Activated CD8-positive, alpha-beta memory T cell treated with anti-CD3 and anti-CD28 coated beads, Interleukin-2, amount 50 U/mL, for 48 hours (primary cell): ENCODE measurements around the gene CPXM2.

Experiments
- DNase-seq: peaks from one replicate; pipeline ENCODE4 v3.0.0-alpha.2; 2020

Gene CPXM2

DNA sequence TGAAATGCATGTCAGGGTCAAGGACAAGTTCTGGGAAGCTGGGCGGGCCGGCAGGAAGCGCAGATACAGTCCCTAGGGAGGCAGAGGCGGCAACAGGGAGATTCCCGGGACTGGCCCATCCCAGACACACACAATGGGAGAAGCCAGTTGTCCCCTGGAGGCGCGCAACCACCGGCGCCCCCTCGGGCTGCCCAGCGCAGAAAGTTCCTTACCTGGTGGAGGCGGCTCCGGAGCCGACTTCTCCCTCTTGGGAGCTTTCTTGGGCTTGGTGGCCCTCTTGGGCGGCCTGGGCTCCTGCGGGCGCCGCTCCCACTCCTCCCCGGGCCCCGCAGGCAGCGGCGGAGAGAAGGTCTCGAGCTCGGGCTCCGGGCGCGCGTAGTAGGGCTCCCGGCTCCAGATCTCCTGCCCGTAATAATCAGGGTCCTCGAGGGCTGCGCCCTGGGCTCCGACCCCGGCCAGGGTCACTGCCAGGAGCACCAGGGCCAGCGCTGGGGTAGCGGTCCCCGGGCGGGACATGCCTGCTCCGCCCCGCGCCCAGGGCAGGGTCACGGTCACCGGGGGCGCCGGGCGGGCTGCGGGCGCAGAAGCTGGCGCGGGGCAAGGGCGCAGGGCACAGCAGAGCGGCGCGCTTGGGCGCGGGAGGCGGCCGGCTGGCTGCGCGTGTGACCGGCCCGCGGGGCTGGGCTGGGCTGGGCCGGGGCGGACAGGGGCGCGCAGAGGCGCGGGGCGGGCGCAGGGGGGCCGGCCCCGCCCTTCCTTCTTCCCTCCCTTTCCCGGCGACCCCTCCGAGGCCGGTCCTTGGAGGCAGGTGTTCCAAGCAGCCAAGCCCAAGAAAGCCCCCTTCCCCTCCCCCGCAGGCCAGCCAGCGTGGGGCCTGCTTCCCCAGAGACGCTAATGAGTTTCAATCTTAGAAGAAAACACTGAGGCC is at the start of gene CPXM2:
CPXM2 (minus strand) TSS at position 664 of the 928 bp plus-strand sequence; CDS start at position 516, 148 bp downstream.
- DNase-seq = no peak

GRCh38 chr10:123939591-123939990 is 48.0 kb upstream of the CPXM2 start:
- DNase-seq = no peak

DNA sequence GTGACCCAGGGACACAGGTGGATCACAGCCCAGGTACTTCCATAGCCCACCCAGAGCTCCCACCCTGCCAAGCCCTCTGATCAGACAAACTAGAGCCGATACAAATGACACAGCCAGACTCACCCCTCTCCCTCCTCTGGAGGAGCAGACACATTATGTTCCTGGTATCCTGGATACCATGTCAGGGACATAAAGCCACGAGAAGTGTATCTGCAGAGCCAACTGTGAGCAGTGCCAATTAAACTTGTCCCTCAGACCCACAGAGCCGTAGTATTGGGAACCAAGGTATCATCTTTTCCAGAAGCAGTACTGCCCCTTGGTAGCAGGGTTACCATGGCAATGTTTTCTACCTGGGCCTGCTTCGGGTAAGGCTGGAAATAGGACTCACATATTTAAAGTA is 47.3 kb upstream of the CPXM2 start:
- no peak for DNase-seq

- DNase-seq = no peak
Measured at GRCh38 chr10:123936426-123936825, 44.8 kb upstream of the CPXM2 start.

DNA sequence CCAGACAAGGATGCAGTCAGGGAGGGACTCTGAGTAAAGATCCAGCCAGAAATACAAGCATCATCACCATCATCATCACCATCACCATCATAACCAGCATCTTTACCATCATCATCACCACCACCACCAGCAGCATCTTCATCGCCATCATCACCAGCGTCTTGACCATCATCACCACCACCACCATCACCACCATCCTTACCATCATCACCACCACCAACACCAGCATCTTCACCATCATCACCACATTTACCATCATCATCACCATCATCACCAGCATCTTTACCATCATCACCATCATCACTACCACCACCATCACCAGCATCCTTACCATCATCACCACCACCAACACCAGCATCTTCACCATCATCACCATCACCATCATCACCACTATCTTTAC is 44.1 kb upstream of the CPXM2 start:
- DNase-seq = no peak

DNA sequence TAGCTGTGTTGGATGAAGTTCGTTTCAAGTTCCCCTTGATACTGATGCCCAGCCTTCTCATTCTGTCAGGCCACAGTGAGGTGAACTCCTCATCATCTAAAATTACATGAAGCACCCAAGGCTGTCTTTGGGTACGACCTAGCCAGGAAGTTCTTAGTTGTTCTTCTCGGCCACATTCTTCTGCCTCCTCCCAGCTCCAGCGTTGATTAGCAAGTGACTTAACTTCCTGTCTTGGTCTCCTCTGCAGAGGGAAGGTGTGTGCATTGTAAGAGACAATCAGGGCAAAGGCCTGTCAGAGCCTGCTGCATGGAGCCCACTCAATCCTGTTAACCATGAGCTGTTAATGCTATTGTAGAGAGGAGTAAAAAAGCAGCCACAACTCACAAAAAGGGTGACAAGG is 43.2 kb upstream of the CPXM2 start:
- no peak for DNase-seq

DNA sequence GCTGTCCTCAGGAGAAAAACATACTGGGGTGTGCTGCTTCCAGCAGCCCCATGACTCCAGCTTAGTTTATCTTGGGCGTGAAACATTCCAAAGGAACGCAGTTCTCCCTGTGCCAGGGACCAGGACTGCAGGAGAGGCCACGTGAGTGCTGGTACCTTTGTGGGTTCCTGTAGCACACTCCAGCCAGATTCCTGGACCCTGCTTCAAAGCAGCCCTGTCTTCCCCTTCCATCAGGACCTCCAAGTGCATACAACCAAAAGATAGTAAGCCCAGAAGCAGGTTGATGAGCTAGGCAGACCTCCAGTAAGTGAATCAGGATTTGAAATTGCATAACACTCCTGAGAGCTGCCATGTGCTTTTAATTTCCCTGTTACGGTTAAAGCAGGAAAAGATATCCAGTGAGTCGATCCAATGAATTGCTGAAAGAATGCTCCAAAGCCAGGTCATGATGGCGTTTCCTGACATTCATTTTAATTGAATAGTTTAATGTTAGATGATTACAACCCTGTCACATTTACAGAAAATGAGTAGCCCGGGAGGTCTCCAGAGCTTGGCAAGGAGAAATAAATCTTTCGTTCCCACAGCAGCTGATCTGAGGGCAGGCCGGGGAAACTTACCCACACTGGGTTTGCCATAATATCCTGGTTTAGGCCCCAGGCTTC is 38.9 kb upstream of the CPXM2 start:
- no peak for DNase-seq

DNA sequence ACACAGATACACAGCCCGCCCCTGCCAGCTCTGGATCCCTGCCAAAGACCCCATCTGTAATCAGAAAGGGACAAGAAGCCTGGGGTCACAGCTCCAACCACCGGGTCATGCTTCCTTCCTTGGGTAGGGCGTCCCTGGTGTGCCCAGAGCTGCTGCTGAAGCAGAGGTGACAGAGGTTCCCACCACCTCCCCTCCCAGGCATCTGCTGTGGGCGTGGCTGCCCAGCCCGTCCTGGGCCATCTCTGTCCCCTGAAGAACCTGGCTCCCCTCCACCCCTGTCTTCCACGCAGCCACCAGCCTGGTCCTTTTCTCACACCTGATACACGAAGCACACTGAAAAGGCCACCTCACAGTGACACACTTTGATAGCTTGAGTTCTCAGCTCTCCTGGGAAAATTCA is 38.2 kb upstream of the CPXM2 start:
- no peak for DNase-seq

DNA sequence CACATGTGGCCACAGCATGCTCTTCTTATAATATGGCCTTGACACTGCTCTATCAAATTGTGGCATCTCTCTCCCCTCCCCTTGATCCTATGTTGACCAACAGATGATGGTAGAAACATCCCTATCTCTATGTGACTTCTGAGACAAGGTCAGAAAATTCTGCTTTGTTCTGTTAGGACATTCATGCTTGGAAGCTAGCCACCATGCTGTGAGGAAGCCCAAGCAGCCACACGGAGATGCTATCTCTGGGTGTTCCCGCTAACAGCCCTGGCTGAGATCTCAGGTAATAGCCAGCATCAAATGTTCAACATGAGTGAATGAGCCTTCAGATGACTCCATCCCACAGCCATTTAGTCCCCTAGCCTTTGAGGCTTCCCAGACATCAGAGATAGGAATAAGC is 36.8 kb upstream of the CPXM2 start:
- DNase-seq = no peak

- no peak for DNase-seq
Measured at GRCh38 chr10:123926401-123927264, 35.0 kb upstream of the CPXM2 start.

DNA sequence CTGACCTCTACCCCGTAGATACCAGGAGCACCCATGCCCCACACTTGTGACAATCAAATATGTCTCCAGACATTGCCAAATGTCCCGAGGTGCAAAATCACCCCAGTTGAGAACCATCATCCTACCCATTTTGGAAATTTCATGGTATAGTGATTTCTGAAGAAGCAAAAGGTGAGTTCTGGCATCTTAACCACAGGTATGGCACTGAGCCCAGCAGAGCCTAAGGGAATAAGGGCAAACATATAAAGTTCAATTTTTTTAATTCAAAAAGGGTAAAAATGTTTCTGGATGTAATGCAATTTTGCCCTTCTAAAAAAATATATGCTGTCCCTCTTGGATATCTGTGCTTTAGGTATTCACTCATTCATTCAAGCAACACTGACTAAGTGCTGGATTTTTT is 30.5 kb upstream of the CPXM2 start:
- DNase-seq = no peak

DNA sequence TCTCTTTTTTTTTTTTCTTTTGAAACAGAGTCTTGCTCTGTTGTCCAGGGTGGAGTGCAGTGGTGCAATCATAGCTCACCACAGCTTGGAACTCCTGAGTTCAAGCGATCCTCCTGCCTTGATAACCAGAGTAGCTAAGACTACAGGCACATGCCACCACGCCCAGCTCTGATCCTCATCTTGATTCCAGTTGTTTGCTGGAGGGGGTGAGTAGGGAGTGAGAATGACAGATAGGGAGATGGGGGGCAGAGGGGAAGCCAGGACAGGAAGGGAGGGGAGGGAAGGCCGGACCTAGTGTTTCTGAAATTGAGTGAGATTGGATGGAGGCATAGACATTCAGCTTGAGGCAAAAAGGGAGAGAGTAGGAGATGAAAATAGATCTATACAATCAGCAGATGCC is 25.2 kb upstream of the CPXM2 start:
- DNase-seq = no peak

- no peak for DNase-seq
Measured at GRCh38 chr10:123913688-123914268, 22.2 kb upstream of the CPXM2 start.

GRCh38 chr10:123912871-123913270 is 21.3 kb upstream of the CPXM2 start:
- DNase-seq = no peak

DNA sequence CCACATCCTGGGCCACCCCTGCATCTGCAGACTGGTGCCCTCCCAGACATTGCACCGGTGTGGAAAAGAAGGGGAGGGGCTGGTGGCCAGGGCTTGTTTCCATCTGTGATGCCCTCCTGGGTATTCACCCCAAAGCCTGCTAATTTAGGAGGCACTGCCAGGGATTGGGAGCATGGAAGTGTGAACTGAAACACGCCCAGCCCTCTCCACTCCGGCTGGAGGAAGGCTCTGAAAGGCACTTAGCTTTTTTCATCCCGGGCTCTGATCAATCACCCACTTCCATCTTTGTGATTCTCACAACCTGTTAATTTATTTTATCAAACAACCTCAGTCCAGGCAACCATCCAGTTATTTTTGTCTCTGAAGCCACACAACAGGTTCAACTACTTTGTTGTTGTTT is 20.9 kb upstream of the CPXM2 start:
- no peak for DNase-seq

DNA sequence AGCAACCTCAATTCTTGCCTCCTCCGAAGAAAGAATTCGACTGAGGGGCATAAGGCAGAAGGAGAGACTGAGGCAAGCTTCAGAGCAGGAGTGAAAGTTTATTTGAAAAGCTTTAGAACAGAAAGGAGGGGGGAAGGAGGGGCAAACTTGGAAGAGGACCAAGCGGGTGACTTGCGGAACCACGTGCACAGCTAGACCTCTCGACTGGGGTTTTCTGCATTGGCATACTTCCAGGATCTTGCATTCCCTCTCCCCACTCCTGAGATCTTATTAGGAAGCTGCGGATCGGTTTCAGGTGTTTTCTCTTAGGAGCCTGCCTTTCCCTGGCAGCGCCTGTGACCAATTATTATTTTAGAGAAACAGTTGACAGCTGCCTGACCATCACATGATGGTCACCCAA is 20.3 kb upstream of the CPXM2 start:
- no peak for DNase-seq

DNA sequence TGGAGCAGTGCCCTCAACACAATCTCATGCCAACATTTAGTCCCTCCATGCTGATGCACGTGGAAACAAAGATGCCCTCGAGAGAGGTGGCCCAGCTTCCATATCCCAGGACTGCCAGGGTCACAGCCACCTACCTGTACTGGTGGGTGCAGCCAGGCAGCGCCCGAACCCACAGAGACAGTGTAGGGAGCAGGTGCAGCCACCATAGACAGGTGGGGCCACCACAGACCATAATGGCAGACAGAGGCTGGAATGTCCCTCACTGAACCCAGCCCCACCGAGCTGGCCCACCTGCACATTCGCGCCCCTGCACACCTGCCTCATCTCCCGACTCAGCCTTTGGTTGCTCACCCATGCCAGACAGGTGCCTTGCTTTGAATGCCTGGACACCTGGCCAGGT is 18.3 kb upstream of the CPXM2 start:
- no peak for DNase-seq

GRCh38 chr10:123909426-123909825 is 17.8 kb upstream of the CPXM2 start:
- DNase-seq = no peak

GRCh38 chr10:123908379-123908778 is 16.8 kb upstream of the CPXM2 start:
- DNase-seq = no peak

- DNase-seq = no peak
Measured at GRCh38 chr10:123906884-123907652, 15.5 kb upstream of the CPXM2 start.

DNA sequence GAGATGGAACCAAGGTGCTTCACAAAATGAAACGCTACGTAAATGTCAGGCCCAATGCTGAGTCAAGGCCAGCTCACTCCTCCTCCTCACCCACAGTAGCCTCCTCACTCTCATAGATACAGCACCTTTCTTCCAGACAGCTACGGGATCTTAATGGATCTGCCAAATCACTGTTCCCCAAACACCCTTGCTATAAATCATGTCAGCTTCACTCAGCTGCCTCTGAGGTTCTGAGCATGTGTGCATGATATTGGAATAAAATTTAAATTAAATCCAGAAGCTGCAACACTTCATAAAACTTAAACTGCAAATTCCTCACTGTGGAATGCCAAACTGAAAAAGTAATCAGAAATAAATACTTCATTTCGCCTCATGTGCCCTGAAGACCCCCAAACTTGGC is 14.7 kb upstream of the CPXM2 start:
- DNase-seq = no peak

DNA sequence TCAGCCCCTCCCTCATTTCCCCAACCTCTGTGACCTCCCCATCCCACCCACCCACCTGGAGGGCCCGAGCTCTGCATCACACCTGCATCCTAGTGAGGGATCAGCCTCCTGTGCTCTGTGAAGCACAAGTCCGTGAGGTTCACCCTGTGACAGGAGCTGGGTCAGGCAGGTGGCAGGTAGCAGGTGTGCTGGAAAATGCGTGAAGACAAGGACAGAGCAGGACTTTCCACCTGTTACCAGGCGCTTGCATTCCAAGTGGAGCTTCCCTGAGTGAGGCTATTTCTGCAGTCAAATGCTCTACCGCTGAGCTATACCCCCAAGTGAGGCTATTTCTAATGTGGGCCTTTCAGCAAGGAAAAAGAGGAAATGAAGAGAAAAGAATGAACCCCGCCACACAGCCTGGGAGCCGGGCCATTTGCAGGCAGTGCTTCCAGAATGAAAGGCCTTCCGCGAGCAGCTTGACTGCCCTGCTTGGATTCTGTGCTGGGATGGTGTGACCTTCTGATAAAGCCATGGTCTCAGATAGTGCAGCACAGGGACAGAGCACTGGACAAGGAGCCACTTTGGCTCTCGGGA is 13.3 kb upstream of the CPXM2 start:
- no peak for DNase-seq
